Upper lobe of right lung (tissue), 1 donor: Measurements from ENCODE around the gene KSR1. TPM values are rescaled to one million over a fixed set of nuclear protein-coding genes. Genes with fewer than 3 reads are reported as not detected.

ENCODE experiments used
- ATAC-seq: fragments of 200-7000 bp; cut with Tn5 transposase; one replicate; pipeline ENCODE4 v1.9.1; 2020; ENCODE audit warnings: mild to moderate bottlenecking, moderate library complexity
- DNase-seq: peaks from one replicate; pipeline ENCODE4 v3.0.0-alpha.2; 2020
- H3K27ac ChIP-seq: fragments of 200-600 bp; one replicate; pipeline ENCODE4 v1.8.0; 2022
- H3K27me3 ChIP-seq: fragments of 200-600 bp; one replicate; pipeline ENCODE4 v1.8.0; 2022; ENCODE audit warnings: mild to moderate bottlenecking
- H3K36me3 ChIP-seq: fragments of 200-600 bp; one replicate; pipeline ENCODE4 v1.8.0; 2022
- H3K4me1 ChIP-seq: fragments of 200-600 bp; one replicate; pipeline ENCODE4 v1.8.0; 2022
- H3K4me3 ChIP-seq: fragments of 200-600 bp; one replicate; pipeline ENCODE4 v1.8.0; 2022; ENCODE audit warnings: mild to moderate bottlenecking
- H3K9me3 ChIP-seq: fragments of 200-600 bp; one replicate; pipeline ENCODE4 v1.8.0; 2022
- CTCF ChIP-seq: fragments of 200-600 bp; IDR thresholded peaks from one replicate; pipeline ENCODE4 v1.8.0; 2022; ENCODE audit warnings: antibody characterized with exemption
- intact Hi-C: fragments of 100-400 bp; cut with DNase I; formaldehyde crosslinking; loops from one replicate; pipeline ENCODE4 v1.11.0; 2022
- total RNA-seq: library from RNA; stranded (reverse); fragmentation: NEBNext Ultra II Directional; extraction: Animal tissue kit (Norgen Biotek cat#: 25700); gene quantifications from one replicate; pipeline ENCODE4 v1.2.1, GENCODE V29; 2021
- donor health status: DM: no; HTN: yes; CAD: no; lungs with severe emphysema.

Gene KSR1
- total RNA-seq, 1 donor from 2014 or later, result 52.5 TPM

- H3K9me3 ChIP-seq, result no peaks in the 10 kb centered on the region
- no peaks in the 10 kb centered on the region for H3K36me3 ChIP-seq
- peaks cover 39% of the 10 kb centered on the region for H3K4me1 ChIP-seq
- ATAC-seq (peak; percentile 33), DNase-seq (peak; percentile 51)
- TF ChIP-seq CTCF, result no peak
- H3K27ac ChIP-seq, result no peak overlapping the region
- no peak overlapping the region for H3K4me3 ChIP-seq
- intact Hi-C loops, result no loop called here
- no peaks in the 10 kb centered on the region for H3K27me3 ChIP-seq
Observed at GRCh38 chr17:27485125-27485524, 28.9 kb downstream of the KSR1 start.

GRCh38 chr17:27485716-27486495 is 29.7 kb downstream of the KSR1 start:
- H3K27ac ChIP-seq, result no peak overlapping the region
- H3K27me3 ChIP-seq, result no peaks in the 10 kb centered on the region
- no peak overlapping the region for H3K4me3 ChIP-seq
- DNase-seq (peak; percentile 9), ATAC-seq (no peak)
- peaks cover 39% of the 10 kb centered on the region for H3K4me1 ChIP-seq
- TF ChIP-seq CTCF, result no peak
- H3K9me3 ChIP-seq, result no peaks in the 10 kb centered on the region
- intact Hi-C loops, result no loop called here
- no peaks in the 10 kb centered on the region for H3K36me3 ChIP-seq

GRCh38 chr17:27486741-27487140 is 30.5 kb downstream of the KSR1 start:
- H3K27ac ChIP-seq, result no peak overlapping the region
- no peak for DNase-seq
- H3K36me3 ChIP-seq, result no peaks in the 10 kb centered on the region
- no peak for TF ChIP-seq CTCF
- no peak overlapping the region for H3K4me3 ChIP-seq
- intact Hi-C loops, result no loop called here
- H3K4me1 ChIP-seq, result peaks cover 39% of the 10 kb centered on the region
- no peaks in the 10 kb centered on the region for H3K27me3 ChIP-seq
- no peak for ATAC-seq
- H3K9me3 ChIP-seq, result no peaks in the 10 kb centered on the region

- intact Hi-C loops, result no loop called here
Observed at GRCh38 chr17:27488231-27488630, 32.0 kb downstream of the KSR1 start.

GRCh38 chr17:27489045-27489715 is 32.9 kb downstream of the KSR1 start:
- Histone ChIP-seq H3K4me3 (no peak overlapping the region), H3K36me3 (no peaks in the 10 kb centered on the region), H3K27me3 (no peaks in the 10 kb centered on the region), H3K27ac (peak overlapping the region; percentile 49), H3K4me1 (peaks cover 49% of the 10 kb centered on the region), H3K9me3 (no peaks in the 10 kb centered on the region)
- no peak for TF ChIP-seq CTCF
- DNase-seq (peak; percentile 89), ATAC-seq (peak; percentile 92)
- intact Hi-C loops, result no loop called here

More at GRCh38 chr17:27488231-27488630, 32.0 kb downstream of the KSR1 start:
- Histone ChIP-seq H3K9me3 (no peaks in the 10 kb centered on the region), H3K36me3 (no peaks in the 10 kb centered on the region), H3K27ac (peak overlapping the region; percentile 49), H3K4me1 (peaks cover 39% of the 10 kb centered on the region), H3K27me3 (no peaks in the 10 kb centered on the region), H3K4me3 (no peak overlapping the region)
- TF ChIP-seq CTCF, result no peak
- peak; percentile 9 for ATAC-seq
- DNase-seq, result no peak
